ENCODE data around the gene SORCS2.

Gene SORCS2

DNA sequence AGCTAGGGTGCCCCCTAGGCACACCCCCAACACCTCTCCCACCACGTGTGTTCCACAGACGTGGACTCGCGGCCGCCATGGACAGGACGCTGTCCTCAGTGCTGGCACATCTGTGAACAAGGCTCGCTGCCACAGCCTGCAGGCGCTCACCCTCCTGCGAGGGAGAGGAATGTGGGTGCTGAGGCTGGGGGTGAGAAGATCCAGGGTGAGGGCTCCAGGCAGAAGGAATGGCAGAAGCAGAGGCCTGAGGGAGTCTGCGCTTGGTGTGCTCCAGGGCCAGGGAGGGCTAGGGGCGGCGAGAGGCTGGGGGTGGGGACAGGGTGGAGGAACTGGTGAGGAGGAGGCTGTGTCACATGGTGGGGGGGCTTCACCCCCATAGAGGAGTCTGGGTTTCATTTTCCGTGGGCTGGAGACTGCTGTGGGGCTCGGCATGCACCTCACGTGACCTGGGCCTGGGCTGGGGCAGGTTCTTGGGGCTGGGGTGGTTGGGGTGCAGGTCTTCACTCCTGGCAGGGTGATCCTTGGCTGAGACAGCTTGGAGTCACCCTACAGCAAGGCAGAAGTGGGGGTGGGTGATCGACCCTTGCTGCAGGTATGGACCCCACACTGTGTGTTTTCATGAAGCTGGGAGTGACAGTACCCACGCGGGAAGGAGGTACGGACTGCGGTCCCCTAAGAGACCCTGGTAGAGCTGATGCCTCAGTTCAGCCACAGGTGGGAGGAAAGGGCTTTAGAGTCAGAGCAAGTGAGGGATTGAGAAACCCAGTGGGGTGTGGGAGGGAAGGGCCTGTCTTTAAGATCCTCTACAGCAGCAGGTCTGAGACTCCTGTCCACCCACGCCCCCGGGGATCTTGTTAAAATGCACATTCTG, 138.7 kb downstream of the SORCS2 start:
- CTCF ChIA-PET, result no interaction called here
- TF ChIP-seq, protein P1, sequence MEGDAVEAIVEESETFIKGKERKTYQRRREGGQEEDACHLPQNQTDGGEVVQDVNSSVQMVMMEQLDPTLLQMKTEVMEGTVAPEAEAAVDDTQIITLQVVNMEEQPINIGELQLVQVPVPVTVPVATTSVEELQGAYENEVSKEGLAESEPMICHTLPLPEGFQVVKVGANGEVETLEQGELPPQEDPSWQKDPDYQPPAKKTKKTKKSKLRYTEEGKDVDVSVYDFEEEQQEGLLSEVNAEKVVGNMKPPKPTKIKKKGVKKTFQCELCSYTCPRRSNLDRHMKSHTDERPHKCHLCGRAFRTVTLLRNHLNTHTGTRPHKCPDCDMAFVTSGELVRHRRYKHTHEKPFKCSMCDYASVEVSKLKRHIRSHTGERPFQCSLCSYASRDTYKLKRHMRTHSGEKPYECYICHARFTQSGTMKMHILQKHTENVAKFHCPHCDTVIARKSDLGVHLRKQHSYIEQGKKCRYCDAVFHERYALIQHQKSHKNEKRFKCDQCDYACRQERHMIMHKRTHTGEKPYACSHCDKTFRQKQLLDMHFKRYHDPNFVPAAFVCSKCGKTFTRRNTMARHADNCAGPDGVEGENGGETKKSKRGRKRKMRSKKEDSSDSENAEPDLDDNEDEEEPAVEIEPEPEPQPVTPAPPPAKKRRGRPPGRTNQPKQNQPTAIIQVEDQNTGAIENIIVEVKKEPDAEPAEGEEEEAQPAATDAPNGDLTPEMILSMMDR (IDR thresholded peaks at IDR 0.05; ENCODE audit: control extremely low read depth, extremely low read depth, low read depth, missing control alignments), result no peak
- POLR2A ChIA-PET, result no interaction called here
- no peak for DNase-seq (ENCODE audit: extremely low spot score)

DNA sequence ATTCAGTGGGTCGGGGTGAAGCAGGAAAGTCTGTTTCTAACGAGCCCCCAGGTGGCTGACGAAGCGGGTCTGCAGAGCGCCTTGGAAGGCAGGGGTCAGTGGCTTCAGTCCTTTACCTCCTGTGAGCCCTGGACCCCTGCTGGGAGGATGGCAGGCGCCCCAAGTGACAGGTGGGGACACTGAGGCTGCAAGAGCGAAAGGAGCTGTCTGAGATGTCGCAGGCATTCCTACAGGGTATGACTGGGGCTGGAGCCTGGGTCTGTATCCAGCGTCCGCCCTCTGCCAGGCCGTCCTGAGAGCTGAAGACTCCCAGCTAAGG, 139.3 kb downstream of the SORCS2 start:
- TF ChIP-seq, protein P1 (IDR thresholded peaks at IDR 0.05; ENCODE audit: control extremely low read depth, extremely low read depth, low read depth, missing control alignments), result no peak
- ChIA-PET POLR2A (no interaction called here), CTCF (interaction anchor here (0.7 kb wide), 1 partner anchor 12 kb away, joined by 3 read pairs; no protein-coding TSS in a partner anchor)
- DNase-seq (ENCODE audit: extremely low spot score), result no peak

DNA sequence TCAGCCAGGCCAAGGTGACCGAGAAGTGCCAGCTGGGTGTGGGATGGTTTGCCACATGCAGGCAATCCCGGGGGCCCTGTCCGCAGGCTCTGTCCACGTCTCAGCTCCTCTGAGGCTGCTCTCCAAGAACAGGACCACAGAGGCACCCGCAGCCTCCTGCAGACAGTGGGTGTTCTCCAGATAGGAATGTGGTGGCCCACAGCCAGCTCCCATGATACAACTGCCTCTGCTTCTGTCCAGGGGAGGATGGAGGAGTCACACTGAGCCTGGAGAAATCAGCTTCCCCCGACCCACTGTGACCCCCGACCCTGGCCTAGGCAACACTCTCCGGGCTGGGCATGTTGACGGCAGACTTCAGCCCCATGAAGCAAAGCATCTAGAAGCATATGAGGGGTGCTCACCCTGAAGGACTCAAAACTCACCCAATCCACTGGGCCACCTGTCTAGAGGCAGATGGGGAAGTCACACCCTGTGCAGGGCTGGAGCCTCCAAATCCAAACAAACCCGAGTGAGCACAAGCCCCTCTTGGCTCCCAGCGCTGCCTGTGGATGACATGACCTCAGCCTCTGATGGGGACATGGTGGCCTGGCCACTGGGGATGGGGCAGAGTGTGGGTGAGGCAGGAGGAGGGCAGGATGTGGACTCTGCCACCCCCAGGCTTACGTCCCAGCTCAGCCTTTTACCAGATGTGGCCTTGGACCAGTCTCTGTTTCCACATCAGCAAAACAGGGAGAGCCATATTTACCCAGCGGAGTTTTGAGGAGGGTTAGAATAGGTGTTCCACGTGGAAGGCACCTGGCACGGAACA, 140.1 kb downstream of the SORCS2 start:
- CTCF ChIA-PET, result interaction anchor here (0.7 kb wide), 1 partner anchor 11 kb away, joined by 3 read pairs; no protein-coding TSS in a partner anchor
- DNase-seq (ENCODE audit: extremely low spot score), result no peak
- TF ChIP-seq, protein P1 (IDR thresholded peaks at IDR 0.05; ENCODE audit: control extremely low read depth, extremely low read depth, low read depth, missing control alignments), result no peak
- POLR2A ChIA-PET, result no interaction called here

DNA sequence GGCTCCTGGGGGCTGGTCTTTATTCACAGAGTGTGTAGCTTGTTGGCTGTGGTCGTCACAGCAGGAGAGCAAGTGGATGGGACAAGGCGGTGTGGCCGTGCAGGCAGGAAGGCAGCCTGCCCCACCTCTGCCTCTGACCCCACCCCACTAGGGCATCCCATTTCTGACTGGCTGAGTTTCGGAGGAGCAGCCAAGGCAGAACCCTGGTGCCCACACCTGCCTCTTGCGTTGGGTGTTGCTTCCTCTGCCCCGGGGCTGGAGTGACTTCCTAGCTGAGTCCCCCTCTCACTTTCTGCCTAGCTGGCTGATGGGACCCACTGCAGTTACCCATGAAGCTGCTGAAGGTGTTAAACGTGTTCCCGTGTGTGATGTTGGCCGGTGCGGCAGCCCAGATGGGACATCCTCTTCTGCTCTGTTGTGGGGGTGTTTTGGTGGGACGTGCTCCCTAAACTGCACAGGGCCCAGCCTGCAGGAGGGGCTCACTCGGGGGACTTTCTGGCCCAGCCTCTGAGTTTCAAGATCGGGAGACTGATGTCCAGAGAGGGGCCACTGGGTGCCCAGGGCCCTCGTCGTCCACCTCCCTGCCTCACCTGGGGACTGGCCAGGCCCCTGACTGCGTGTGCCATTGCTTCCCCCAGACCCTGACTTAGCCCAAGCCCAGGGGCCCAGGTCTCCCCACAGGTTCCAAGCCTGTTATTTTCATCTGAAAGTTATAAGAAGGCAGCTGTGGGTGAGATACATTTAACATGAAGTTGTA, 140.9 kb downstream of the SORCS2 start:
- CTCF ChIA-PET, result no interaction called here
- TF ChIP-seq, protein P1 (IDR thresholded peaks at IDR 0.05; ENCODE audit: control extremely low read depth, extremely low read depth, low read depth, missing control alignments), result no peak
- no peak for DNase-seq (ENCODE audit: extremely low spot score)
- POLR2A ChIA-PET, result no interaction called here

DNA sequence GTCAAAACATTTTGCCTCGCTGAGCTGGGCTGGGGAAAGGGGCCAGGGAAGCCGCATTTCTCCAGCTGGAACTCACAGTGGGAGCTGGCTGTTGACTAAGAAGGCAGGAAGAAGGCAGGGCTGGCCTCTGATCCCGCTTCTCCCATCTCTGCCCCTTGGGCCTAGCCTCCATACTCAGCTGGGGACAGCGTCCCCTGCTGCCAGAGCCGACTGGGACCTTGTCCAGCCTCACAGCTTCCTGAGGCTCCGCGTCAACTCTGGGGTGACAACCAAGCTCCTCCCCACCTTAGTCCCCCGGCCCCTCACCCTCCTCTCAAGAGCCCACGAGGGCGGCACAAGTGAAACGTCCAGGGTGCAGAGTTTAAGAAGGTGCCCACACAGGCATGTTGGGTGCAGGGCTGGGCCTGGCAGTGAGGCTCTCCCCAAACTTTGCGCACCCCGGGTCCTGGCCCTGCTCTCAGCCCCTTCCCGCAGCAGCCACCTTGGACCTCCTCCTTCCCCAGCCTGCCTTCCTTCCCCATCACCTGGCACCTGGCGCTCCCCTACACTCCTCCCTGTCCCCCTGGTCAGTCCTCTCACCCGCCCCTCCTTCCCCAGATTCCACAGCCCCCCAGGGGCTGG, 141.6 kb downstream of the SORCS2 start:
- TF ChIP-seq, protein P1 (IDR thresholded peaks at IDR 0.05; ENCODE audit: control extremely low read depth, extremely low read depth, low read depth, missing control alignments), result no peak
- no peak for DNase-seq (ENCODE audit: extremely low spot score)
- POLR2A ChIA-PET, result no interaction called here
- CTCF ChIA-PET, result interaction anchor here (1.0 kb wide), 1 partner anchor 23 kb away, joined by 3 read pairs; no protein-coding TSS in a partner anchor

Measured in GM10248 (cell line).